ENCODE data around the gene LRMDA. TPM values are rescaled to one million over a fixed set of nuclear protein-coding genes. Genes with fewer than 3 reads are reported as not detected.

Gene LRMDA
- total RNA-seq, 3 donors from 2014 or later (not counting 1 experiment from before 2014, with no cell fraction given): 1.4 to 2.4 (median 2.1) TPM

GRCh38 chr10:76024460-76025123 is 593.2 kb downstream of the LRMDA start:
- ATAC-seq (no peak), DNase-seq (no peak)
- no peaks in the 10 kb centered on the region for H3K36me3 Mint-ChIP-seq
- intact Hi-C loops (cut with micrococcal nuclease): no loop called here
- H3K27me3 Mint-ChIP-seq (ENCODE audit: low read depth in 2 of 2): no peaks in the 10 kb centered on the region
- Histone ChIP-seq H3K27ac (ENCODE audit: low read length) (no peak overlapping the region), H3K36me3 (ENCODE audit: control insufficient read depth, insufficient read depth, low read length) (no peaks in the 10 kb centered on the region), H3K9me3 (ENCODE audit: control insufficient read depth, insufficient read depth, low read length) (no peaks in the 10 kb centered on the region), H3K4me3 (ENCODE audit: low read length) (no peak overlapping the region), H3K4me1 (ENCODE audit: control insufficient read depth, insufficient read depth, low read length) (no peaks in the 10 kb centered on the region), H3K27me3 (ENCODE audit: control insufficient read depth, insufficient read depth, low read length) (no peaks in the 10 kb centered on the region)
- no peaks in the 10 kb centered on the region for H3K4me1 Mint-ChIP-seq
- 84% methylated on average over 15 of the region's 15 CpGs for WGBS (ENCODE audit: insufficient coverage)
- no peaks in the 10 kb centered on the region for H3K9me3 Mint-ChIP-seq
- TF ChIP-seq CTCF (IDR thresholded peaks at IDR 0.05): no peak
- no peak overlapping the region for H3K4me3 Mint-ChIP-seq
- no peak overlapping the region for H3K27ac Mint-ChIP-seq

GRCh38 chr10:76025124-76025477 is 593.7 kb downstream of the LRMDA start:
- Histone ChIP-seq H3K4me3 (ENCODE audit: low read length) (no peak overlapping the region), H3K27ac (ENCODE audit: low read length) (no peak overlapping the region), H3K27me3 (ENCODE audit: control insufficient read depth, insufficient read depth, low read length) (no peaks in the 10 kb centered on the region), H3K36me3 (ENCODE audit: control insufficient read depth, insufficient read depth, low read length) (no peaks in the 10 kb centered on the region), H3K9me3 (ENCODE audit: control insufficient read depth, insufficient read depth, low read length) (no peaks in the 10 kb centered on the region), H3K4me1 (ENCODE audit: control insufficient read depth, insufficient read depth, low read length) (no peaks in the 10 kb centered on the region)
- WGBS (ENCODE audit: insufficient coverage): 86% methylated on average over 3 of the region's 3 CpGs
- intact Hi-C loops (cut with micrococcal nuclease): no loop called here
- TF ChIP-seq CTCF (IDR thresholded peaks at IDR 0.05): no peak
- H3K27ac Mint-ChIP-seq: no peak overlapping the region
- no peak overlapping the region for H3K4me3 Mint-ChIP-seq
- no peaks in the 10 kb centered on the region for H3K36me3 Mint-ChIP-seq
- no peaks in the 10 kb centered on the region for H3K9me3 Mint-ChIP-seq
- DNase-seq (no peak), ATAC-seq (no peak)
- H3K4me1 Mint-ChIP-seq: no peaks in the 10 kb centered on the region
- H3K27me3 Mint-ChIP-seq (ENCODE audit: low read depth in 2 of 2): no peaks in the 10 kb centered on the region

GRCh38 chr10:76026176-76026771 is 594.9 kb downstream of the LRMDA start:
- intact Hi-C loops (cut with micrococcal nuclease): no loop called here
- Histone ChIP-seq H3K36me3 (ENCODE audit: control insufficient read depth, insufficient read depth, low read length) (no peaks in the 10 kb centered on the region), H3K9me3 (ENCODE audit: control insufficient read depth, insufficient read depth, low read length) (no peaks in the 10 kb centered on the region), H3K27ac (ENCODE audit: low read length) (no peak overlapping the region), H3K27me3 (ENCODE audit: control insufficient read depth, insufficient read depth, low read length) (no peaks in the 10 kb centered on the region), H3K4me3 (ENCODE audit: low read length) (no peak overlapping the region), H3K4me1 (ENCODE audit: control insufficient read depth, insufficient read depth, low read length) (no peaks in the 10 kb centered on the region)
- no peaks in the 10 kb centered on the region for H3K36me3 Mint-ChIP-seq
- no peak overlapping the region for H3K27ac Mint-ChIP-seq
- ATAC-seq (no peak), DNase-seq (no peak)
- WGBS (ENCODE audit: insufficient coverage): 88% methylated on average over 2 of the region's 2 CpGs
- H3K9me3 Mint-ChIP-seq: no peaks in the 10 kb centered on the region
- no peaks in the 10 kb centered on the region for H3K4me1 Mint-ChIP-seq
- TF ChIP-seq CTCF (IDR thresholded peaks at IDR 0.05): no peak
- H3K4me3 Mint-ChIP-seq: no peak overlapping the region
- H3K27me3 Mint-ChIP-seq (ENCODE audit: low read depth in 2 of 2): no peaks in the 10 kb centered on the region

GRCh38 chr10:76026905-76027304 is 595.5 kb downstream of the LRMDA start:
- no peaks in the 10 kb centered on the region for H3K27me3 ChIP-seq (ENCODE audit: control insufficient read depth, insufficient read depth, low read length)
- ATAC-seq (no peak), DNase-seq (no peak)
- no peaks in the 10 kb centered on the region for H3K4me1 ChIP-seq (ENCODE audit: control insufficient read depth, insufficient read depth, low read length)
- H3K27ac Mint-ChIP-seq: no peak overlapping the region
- H3K9me3 ChIP-seq (ENCODE audit: control insufficient read depth, insufficient read depth, low read length): no peaks in the 10 kb centered on the region
- no peaks in the 10 kb centered on the region for H3K36me3 ChIP-seq (ENCODE audit: control insufficient read depth, insufficient read depth, low read length)
- TF ChIP-seq CTCF (IDR thresholded peaks at IDR 0.05): no peak
- H3K27ac ChIP-seq (ENCODE audit: low read length): no peak overlapping the region
- H3K4me3 ChIP-seq (ENCODE audit: low read length): no peak overlapping the region
- intact Hi-C loops (cut with micrococcal nuclease): no loop called here
- no peaks in the 10 kb centered on the region for H3K9me3 Mint-ChIP-seq
- 67% methylated on average over 1 of the region's 1 CpG for WGBS (ENCODE audit: insufficient coverage)
- no peak overlapping the region for H3K4me3 Mint-ChIP-seq
- no peaks in the 10 kb centered on the region for H3K4me1 Mint-ChIP-seq
- H3K36me3 Mint-ChIP-seq: no peaks in the 10 kb centered on the region
- H3K27me3 Mint-ChIP-seq (ENCODE audit: low read depth in 2 of 2): no peaks in the 10 kb centered on the region

All from natural killer cell (primary cell).